Suprapubic skin (tissue), 4 donors: Measurements from ENCODE around the gene B3GLCT.

Experiments used
- CTCF ChIP-seq, 2 donors: fragments of 200-600 bp in 1 of 2; fragments of 450-650 bp in 1 of 2; sonication (generic) in 1 of 2; IDR thresholded peaks; one replicate each; pipeline ENCODE4 v1.5.1; 2016 to 2019; ENCODE audit warnings: antibody characterized with exemption in 2 of 2, mild to moderate bottlenecking in 1 of 2, moderate library complexity in 1 of 2
- EP300 ChIP-seq: sonication (generic); formaldehyde crosslinking; IDR thresholded peaks from one replicate; pipeline ENCODE4 v1.6.1; 2017; ENCODE audit warnings: antibody characterized with exemption
- POLR2A ChIP-seq, 2 donors: fragments of 450-650 bp; IDR thresholded peaks; one replicate each; pipeline ENCODE4 v1.6.1; 2017; ENCODE audit warnings: antibody characterized with exemption in 2 of 2, mild to moderate bottlenecking in 2 of 2, moderate library complexity in 2 of 2
- POLR2AphosphoS5 ChIP-seq, 3 donors: sonication (generic); formaldehyde crosslinking; IDR thresholded peaks; one replicate each; pipeline ENCODE4 v1.6.1; 2017; ENCODE audit warnings: antibody characterized with exemption in 3 of 3

GRCh38 chr13:31245598-31246373 lies 46.0 kb downstream of the B3GLCT start:
- TF ChIP-seq CTCF (IDR thresholded peaks at IDR 0.05): no peak
- no peak for TF ChIP-seq POLR2A (IDR thresholded peaks at IDR 0.05)
- TF ChIP-seq POLR2AphosphoS5 (IDR thresholded peaks at IDR 0.05): no peak
- no peak for TF ChIP-seq EP300
